Measurements from ENCODE around the gene KCND2. TPM values are rescaled to one million over a fixed set of nuclear protein-coding genes. Genes with fewer than 3 reads are reported as not detected.

KCND2 gene
- total RNA-seq, 1 donor from 2014 or later, result 0.46 TPM

DNA sequence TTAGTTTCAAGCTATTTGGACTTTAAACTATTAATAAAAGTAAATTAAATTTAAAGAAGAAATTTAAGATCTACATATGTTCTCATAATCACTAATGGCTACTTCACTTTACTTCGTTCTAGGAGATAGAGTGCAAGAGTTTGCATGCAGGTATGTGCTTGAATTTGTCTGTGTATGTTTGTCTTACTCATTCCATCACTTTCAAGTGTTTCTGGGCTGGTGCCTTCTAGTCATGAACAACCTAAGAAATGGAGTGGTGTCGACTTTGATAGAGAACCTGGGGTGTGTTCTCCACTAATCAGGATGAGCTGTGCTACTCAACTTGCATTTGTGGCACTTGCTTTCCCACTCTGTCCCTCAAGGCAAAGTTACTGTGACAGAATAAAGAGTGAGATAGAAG lies 169.9 kb downstream of the KCND2 start:
- no peaks in the 10 kb centered on the region for H3K9me3 Mint-ChIP-seq (ENCODE audit: unreplicated experiment)
- H3K27me3 Mint-ChIP-seq (ENCODE audit: unreplicated experiment), result peaks cover 2% of the 10 kb centered on the region
- H3K4me3 Mint-ChIP-seq (ENCODE audit: unreplicated experiment), result no peak overlapping the region
- TF ChIP-seq, protein P1, sequence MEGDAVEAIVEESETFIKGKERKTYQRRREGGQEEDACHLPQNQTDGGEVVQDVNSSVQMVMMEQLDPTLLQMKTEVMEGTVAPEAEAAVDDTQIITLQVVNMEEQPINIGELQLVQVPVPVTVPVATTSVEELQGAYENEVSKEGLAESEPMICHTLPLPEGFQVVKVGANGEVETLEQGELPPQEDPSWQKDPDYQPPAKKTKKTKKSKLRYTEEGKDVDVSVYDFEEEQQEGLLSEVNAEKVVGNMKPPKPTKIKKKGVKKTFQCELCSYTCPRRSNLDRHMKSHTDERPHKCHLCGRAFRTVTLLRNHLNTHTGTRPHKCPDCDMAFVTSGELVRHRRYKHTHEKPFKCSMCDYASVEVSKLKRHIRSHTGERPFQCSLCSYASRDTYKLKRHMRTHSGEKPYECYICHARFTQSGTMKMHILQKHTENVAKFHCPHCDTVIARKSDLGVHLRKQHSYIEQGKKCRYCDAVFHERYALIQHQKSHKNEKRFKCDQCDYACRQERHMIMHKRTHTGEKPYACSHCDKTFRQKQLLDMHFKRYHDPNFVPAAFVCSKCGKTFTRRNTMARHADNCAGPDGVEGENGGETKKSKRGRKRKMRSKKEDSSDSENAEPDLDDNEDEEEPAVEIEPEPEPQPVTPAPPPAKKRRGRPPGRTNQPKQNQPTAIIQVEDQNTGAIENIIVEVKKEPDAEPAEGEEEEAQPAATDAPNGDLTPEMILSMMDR (IDR thresholded peaks at IDR 0.05), result no peak
- DNase-seq (ENCODE audit: extremely low spot score, unreplicated experiment), result no peak
- no peaks in the 10 kb centered on the region for H3K36me3 Mint-ChIP-seq (ENCODE audit: unreplicated experiment)
- H3K4me1 Mint-ChIP-seq (ENCODE audit: unreplicated experiment), result no peaks in the 10 kb centered on the region
- no peak overlapping the region for H3K27ac Mint-ChIP-seq (ENCODE audit: unreplicated experiment)

DNA sequence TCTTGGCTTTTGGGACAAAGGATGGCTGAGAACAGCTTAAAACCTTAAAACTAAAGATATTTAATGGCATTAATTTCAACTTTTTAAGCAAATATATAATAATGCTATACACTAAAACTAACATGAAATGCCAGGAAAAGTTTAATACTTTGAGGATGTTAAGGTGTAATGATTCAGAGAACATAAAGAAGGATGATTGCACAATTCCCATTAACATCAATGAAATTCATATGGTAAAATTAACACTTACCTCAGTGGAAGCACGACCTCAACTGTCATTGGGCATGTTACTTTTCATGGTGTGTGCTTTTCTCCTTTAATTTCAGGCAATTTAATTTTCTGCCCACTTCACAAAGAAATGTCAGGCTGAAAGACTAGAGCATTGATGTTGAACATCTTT lies 171.7 kb downstream of the KCND2 start:
- DNase-seq (ENCODE audit: extremely low spot score, unreplicated experiment), result no peak
- Mint-ChIP-seq H3K4me3 (ENCODE audit: unreplicated experiment) (no peak overlapping the region), H3K9me3 (ENCODE audit: unreplicated experiment) (no peaks in the 10 kb centered on the region), H3K4me1 (ENCODE audit: unreplicated experiment) (no peaks in the 10 kb centered on the region), H3K27me3 (ENCODE audit: unreplicated experiment) (peaks cover 2% of the 10 kb centered on the region), H3K27ac (ENCODE audit: unreplicated experiment) (no peak overlapping the region), H3K36me3 (ENCODE audit: unreplicated experiment) (no peaks in the 10 kb centered on the region)
- TF ChIP-seq, protein P1 (IDR thresholded peaks at IDR 0.05), result no peak

DNA sequence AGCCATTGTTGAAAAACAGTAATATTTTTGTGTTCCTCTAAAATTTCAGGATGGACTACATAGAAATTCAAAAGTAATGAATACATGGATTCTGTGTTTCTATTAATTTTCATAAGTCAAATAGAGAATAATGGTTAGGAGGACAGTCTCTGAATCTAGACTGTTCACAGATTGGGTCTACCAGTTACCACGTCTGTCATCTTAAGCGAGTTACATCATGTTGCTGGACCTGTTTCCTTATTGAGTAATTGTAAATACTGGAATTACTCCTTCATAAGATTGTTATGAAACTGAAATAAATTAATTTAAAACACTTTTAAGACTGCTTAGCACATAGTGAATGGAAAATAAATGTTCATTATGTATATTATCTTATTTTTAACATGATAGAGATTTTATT lies 172.3 kb downstream of the KCND2 start:
- no peaks in the 10 kb centered on the region for H3K4me1 Mint-ChIP-seq (ENCODE audit: unreplicated experiment)

DNA sequence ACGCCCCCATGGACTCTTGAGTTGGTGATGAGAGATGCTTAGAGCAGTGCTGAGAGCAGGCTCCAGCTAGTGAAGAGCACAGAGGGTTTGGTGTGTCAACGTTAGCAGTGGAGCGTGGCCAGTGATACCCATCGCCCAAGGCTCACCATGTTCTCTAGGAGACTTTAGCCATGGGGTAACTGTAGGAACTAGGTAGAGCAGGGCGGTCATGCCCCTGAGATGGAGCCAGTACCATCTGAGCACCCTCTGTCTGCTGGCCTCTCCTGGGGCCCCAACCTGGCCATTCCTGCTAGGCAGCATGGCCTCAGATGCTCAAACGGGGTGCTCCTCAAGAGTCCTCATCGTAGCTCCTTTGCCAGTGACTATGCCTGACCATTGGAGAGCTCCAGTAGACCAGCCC lies 179.7 kb downstream of the KCND2 start:
- Mint-ChIP-seq H3K27ac (ENCODE audit: unreplicated experiment) (no peak overlapping the region), H3K27me3 (ENCODE audit: unreplicated experiment) (no peaks in the 10 kb centered on the region), H3K4me1 (ENCODE audit: unreplicated experiment) (no peaks in the 10 kb centered on the region), H3K9me3 (ENCODE audit: unreplicated experiment) (peaks cover 4% of the 10 kb centered on the region), H3K36me3 (ENCODE audit: unreplicated experiment) (no peaks in the 10 kb centered on the region), H3K4me3 (ENCODE audit: unreplicated experiment) (no peak overlapping the region)
- no peak for DNase-seq (ENCODE audit: extremely low spot score, unreplicated experiment)
- TF ChIP-seq, protein P1 (IDR thresholded peaks at IDR 0.05), result no peak

More for the DNA sequence above, 172.3 kb downstream of the KCND2 start:
- TF ChIP-seq, protein P1 (IDR thresholded peaks at IDR 0.05), result no peak
- Mint-ChIP-seq H3K9me3 (ENCODE audit: unreplicated experiment) (no peaks in the 10 kb centered on the region), H3K27me3 (ENCODE audit: unreplicated experiment) (peaks cover 2% of the 10 kb centered on the region), H3K36me3 (ENCODE audit: unreplicated experiment) (no peaks in the 10 kb centered on the region), H3K27ac (ENCODE audit: unreplicated experiment) (no peak overlapping the region), H3K4me3 (ENCODE audit: unreplicated experiment) (no peak overlapping the region)
- no peak for DNase-seq (ENCODE audit: extremely low spot score, unreplicated experiment)

DNA sequence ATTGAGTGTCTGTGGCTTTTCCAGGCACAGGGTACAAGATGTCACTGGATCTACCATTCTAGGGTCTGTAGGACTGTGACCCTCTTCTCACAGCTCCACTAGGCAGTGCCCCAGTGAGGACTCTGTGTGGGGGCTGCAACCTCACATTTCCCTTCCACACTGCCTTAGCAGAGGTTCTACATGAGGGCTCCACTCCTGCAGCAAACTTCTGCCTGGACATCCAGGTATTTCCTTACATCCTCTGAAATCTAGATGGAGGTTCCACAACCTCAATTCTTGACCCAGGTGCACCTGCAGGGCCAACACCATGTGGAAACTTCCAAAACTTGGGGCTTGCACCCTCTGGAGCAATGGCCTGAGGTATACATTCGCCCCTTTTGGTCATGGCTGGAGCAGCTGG lies 183.7 kb downstream of the KCND2 start:
- Mint-ChIP-seq H3K4me3 (ENCODE audit: unreplicated experiment) (no peak overlapping the region), H3K9me3 (ENCODE audit: unreplicated experiment) (peaks cover 4% of the 10 kb centered on the region), H3K4me1 (ENCODE audit: unreplicated experiment) (no peaks in the 10 kb centered on the region), H3K36me3 (ENCODE audit: unreplicated experiment) (no peaks in the 10 kb centered on the region), H3K27ac (ENCODE audit: unreplicated experiment) (no peak overlapping the region), H3K27me3 (ENCODE audit: unreplicated experiment) (peaks cover 2% of the 10 kb centered on the region)
- TF ChIP-seq, protein P1 (IDR thresholded peaks at IDR 0.05), result no peak
- DNase-seq (ENCODE audit: extremely low spot score, unreplicated experiment), result no peak

All from osteocyte (in vitro differentiated cells).